GM19328 (cell line): ENCODE measurements around the gene UNC5B.
"Not testable (repeated sequence)": the region's sequence is repeated elsewhere in the genome, so short reads cannot be mapped to it uniquely, and the experiment has no call there.

ENCODE experiments used
- ATAC-seq: cut with Tn5 transposase; IDR thresholded peaks from one replicate; pipeline ENCODE4 v1.9.1; 2021; ENCODE audit warnings: mild to moderate bottlenecking, moderate library complexity; ENCODE audit not compliant: unreplicated experiment

The UNC5B gene

DNA sequence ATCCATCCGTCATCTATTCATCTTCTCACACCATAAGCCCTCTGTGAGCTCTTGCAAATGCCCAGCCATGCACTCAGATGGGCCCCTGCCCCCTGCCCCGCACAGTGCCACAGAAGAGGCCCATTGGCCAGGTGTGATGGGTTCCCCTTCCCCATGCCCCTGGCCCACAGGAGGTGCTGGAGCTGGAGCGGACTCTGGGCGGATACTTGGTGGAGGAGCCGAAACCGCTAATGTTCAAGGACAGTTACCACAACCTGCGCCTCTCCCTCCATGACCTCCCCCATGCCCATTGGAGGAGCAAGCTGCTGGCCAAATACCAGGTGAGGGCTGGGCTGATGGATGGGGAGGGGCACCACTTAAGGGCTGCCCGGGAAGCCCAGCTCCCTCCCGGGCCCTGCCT is 83.3 kb downstream of the UNC5B start:
- ATAC-seq, result no peak

DNA sequence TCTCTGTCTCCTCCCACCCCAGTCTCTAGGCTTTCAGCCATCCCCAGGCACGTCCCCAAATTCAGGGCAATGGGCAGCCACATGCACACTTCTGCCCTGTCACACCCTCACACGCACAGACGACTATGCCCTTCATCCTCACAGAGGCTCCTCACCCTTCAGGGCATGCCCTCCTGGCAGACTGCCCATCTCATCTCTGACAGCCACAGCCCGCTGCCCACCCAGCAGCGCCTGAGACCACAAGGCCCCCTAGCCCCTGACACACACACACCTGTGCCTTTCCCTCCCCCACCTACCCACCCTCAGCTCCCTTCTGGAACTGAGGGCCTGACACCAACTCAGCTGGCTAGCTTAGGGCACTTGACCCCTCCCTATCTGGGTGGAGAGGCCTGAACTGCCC is 83.7 kb downstream of the UNC5B start:
- ATAC-seq, result no peak

DNA sequence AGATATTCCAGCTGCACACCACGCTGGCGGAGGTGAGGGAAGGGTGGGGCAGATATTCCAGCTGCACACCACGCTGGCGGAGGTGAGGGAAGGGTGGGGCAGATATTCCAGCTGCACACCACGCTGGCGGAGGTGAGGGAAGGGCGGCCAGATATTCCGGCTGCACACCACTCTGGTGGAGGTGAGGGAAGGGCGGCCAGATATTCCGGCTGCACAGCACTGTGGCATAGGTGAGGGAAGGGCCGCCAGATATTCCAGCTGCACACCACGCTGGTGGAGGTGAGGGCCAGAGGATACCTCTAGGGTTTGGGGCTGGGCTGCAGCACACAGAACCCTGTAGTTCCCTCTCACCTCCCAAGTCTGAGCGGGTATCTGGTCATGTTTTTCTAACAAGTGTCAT is 84.4 kb downstream of the UNC5B start:
- ATAC-seq, result not testable (repeated sequence)

DNA sequence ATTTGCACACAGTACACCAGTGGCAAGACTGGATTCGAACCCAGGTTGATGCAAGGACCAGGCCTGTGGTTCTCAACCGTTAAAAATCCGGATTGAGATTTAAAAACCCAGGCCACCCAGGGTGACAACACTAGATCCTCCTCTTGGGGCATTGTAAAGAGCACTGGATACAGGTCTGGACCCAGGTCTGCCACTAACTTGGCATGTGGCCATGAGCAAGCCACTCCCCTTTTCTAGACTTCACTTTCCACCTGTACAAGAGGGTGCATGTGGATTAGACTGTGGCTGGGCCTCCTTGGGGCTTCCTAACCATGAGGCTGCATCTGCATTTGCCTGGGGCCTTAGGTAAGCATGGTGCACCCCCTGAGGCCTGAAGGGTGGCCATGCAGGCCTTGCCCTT is 85.0 kb downstream of the UNC5B start:
- no peak for ATAC-seq

DNA sequence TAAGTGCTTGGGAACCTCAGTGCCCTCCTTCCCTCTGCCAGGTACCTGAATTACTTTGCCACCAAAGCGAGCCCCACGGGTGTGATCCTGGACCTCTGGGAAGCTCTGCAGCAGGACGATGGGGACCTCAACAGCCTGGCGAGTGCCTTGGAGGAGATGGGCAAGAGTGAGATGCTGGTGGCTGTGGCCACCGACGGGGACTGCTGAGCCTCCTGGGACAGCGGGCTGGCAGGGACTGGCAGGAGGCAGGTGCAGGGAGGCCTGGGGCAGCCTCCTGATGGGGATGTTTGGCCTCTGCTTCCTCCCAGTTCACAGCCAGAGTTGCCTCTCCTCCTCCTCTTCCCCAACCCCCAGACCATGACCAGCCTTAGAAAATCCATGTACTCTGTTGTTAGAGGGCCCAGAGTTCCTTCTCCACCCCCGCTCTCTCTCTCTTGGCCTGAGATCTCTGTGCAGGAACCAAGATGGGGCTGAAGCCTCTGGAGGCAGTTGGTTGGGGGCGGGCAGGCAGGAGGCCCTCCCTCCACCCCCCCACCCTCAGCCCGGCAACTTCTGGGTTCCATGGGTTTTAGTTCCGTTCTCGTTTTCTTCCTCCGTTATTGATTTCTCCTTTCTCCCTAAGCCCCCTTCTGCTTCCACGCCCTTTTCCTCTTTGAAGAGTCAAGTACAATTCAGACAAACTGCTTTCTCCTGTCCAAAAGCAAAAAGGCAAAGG is 86.9 kb downstream of the UNC5B start:
- no peak for ATAC-seq

DNA sequence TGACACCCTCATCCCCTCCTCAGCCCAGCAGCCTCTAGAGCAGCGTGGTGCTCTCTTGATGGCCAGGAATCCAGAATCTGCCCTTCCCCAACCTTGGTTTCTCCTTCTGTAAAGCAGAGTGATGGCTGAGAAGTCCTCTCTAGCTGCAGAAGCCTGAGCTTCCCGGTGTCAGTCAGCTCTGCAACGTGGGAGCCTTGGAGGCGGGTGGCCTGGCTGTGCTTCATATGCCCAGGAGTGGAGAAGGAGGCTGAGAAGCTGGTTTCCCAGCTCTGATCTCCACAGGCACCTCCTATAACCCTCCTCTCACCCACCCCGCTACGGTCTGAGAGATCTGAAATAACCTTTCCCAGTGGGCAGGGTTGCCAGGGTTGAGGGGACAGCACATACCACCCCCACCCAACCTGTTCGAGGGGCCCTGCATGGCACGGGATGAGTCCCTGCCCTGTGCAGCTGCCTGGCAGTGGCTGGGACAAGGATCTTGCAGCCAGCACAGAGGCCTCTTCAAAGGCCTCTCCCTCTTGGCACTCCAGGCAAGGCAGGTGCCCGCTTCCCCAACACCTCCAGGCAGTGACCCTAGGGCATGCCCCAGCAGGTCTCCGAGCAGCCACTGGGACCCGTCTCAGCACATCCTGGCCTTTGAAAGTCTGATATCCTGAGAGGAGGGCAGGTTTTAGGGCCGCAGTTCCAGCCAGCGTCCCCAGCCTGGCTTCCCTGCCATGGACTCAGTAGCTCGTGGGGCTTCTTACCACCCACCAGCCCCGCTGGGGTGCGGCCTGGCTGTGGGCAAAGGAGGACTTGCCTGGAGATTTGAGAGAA is 88.4 kb downstream of the UNC5B start:
- no peak for ATAC-seq

DNA sequence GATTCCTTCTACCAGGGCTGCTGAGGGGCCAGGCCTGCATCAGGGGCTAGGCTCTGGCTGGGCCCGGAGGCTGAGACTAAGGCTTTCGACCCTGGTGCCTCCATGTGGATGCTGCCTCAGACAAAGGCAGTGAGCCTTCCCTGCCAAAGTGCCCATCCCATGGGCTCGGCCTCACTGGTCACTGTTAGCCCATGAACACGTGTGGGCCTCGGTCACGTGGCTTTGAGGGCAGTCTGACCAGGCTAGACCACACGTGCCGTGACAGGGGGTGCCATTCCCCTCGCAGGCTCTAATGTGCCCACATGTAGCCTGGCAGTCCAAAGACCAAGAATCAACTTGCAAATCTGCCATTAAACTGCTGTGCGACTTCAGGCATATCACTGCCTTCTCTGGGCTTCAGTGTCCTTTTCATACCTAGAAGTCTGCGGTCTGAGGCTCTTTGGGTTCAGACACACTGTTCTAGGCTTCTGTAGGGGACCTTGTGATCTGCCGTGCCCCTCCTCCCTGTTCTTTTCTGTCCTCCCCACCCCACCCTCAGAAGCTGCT is 89.1 kb downstream of the UNC5B start:
- no peak for ATAC-seq

DNA sequence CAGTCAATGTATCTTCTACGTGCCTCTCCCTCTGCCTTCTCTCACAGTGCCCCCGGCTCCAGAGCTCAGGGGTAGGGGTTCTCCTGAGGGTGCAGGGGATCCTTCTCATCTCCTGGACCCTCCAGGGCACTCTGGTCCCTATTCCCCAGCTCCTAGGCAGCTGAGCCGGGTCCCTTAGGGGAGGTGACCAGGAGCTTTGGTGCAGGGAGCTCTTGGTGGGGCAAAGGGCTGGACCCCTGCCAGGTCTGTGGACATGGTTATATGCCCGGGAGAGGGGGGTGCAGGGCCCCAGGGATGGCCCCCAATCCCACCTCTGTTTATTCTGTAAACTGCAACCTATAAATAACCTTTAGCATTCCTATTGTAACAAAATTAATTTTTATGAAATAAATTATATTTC is 90.1 kb downstream of the UNC5B start:
- ATAC-seq, result no peak

DNA sequence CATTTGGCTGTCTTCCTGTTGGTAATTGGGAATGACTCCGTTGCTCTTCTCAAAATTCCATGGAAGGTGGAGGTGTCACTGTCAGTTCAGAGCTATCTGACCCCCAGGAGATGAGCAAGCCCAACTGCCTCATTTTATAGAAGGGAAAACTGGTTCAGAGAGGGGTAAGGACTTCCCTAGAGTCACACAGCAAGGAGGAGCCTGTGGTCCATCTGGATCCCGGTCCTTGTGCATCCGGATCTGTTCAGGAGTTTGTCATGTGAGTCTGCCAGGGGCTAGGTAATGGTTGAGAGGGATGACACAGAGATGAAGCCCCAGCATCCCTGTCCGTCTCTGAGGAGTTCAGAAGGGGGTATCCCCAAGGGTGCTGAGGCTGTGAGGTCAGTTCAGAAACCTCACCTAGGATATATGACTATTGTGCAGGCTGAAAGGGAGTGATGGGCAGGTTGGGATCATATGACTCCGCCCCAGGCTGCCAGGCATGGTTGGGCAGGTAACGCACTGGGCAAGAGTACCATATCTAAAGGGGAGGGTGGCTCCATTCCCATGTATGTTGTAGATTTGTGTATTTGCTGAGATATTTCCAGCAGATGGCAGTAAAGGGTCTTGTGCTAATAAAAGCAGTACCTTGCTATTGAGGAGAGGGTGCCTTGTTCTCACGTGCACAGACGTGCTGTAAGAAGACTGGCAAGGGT is 90.7 kb downstream of the UNC5B start:
- no peak for ATAC-seq

DNA sequence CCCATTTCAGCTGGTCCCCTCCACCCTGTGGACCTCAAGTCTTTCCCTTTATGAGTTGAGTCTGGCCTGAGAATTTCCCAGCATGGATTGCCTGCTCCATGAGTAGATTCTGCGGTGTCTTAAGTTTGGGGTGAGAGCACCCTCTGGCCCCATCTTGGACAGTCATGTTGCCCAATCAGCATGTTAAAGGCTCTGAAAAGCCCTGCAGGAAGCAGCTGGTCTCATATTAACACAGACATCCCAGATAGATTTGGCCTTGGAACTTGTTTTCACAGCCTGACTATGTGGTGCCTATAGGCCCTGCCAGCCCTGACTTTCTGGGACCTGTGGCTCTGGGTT is 91.2 kb downstream of the UNC5B start:
- no peak for ATAC-seq

DNA sequence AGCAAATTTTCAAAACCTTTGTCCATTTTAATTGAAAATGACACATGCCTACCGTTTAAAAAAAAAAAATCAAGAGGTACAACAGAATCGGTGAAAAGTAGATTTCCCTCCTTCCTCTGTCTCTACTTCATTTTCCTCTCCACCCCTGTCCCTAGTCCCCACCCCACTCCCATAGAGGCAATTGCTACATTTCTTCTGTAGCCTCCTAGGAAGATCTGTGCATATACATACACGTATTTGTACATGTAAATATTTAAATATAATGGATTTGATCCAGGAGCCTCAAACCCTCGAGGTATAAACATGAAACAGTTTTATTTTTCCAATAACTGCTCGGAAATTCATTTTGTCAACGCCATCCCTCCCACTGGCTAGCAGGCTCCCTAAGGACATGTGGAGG is 92.5 kb downstream of the UNC5B start:
- no peak for ATAC-seq

DNA sequence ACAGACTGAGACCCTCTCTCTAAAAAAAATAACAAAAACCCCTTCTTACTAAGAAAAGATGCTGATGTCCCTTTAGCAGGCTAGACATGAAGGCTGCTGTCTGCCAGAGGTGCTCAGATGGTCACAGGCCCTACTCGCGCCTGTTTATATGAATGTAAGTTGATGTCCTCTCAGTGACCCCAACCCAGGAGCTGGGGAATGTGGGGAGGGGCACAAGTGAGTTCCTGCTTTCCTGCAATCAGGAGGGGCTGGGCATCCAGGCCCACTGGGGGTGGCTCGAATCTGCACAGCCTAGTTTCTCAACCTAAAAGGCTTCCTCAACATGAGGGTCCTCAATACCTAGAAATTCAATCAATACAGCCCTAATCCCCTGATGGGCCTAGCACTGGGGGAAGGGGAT is 94.6 kb downstream of the UNC5B start:
- ATAC-seq, result no peak

DNA sequence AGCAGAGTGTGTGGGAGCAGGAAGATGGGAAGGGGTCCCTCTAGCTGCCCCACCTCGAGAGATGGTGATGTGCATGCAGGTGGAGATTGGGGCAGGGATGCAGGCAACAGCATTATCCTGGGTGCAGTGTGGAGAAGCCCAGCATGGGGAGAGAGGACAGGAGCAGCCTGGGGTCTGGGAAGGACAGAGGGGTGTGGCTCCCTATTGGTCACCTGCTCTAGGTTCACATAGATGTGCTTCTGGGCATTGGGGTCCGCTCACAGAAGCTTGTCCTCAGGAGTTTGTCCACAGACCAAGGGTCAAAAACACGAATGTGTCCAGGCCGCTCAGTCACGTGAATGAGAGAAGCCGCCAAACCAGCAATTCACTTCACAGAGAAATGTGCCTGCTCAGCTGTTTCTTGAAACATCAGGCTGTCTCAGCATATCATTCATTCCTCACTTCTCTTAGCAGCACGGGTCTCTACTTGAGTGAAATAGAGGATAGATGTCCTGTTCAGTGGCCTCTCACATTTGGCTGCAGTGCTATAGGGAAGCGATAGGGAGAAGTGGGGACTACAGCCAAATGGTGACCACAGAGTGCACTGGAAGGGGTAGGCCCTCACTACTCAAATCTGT is 95.2 kb downstream of the UNC5B start:
- ATAC-seq, result no peak

DNA sequence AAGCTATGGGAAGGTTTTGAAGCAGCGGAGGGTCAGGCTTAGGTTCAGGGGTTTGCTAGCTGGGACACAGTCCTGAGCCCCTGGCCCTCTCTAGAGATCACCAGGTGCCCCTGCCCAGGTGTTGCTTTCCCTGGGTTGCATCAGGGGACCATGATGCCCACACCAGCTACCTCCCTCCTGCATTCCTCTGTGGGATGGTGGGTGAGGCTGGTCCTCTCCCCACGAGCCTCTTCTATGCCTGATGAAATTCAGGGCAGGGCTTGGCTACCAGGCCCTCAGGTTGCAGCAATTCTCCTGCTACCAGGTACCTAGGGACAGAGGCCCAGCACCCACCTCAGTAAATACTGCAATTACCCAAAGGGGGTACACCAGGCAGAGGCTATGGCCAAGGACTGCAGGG is 95.9 kb downstream of the UNC5B start:
- no peak for ATAC-seq

DNA sequence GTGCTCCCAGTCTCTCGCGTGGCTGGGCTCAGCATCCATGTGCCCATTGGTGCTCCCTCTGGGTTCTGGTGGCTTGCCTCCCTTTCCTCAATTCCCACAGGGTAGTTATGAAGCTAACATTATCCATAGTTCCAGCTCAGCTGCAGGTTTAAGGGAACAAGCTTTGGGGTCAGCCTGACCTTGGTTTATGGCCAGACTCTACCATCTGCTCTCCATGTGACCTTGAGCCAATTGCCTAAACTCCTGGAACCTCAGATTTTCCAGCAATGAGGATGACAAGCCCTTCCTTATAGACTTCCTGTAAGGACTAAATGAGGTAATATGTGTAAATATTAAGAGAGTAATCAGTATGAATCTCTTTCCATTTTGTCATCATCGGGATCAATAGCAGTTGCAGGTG is 96.6 kb downstream of the UNC5B start:
- ATAC-seq, result no peak

DNA sequence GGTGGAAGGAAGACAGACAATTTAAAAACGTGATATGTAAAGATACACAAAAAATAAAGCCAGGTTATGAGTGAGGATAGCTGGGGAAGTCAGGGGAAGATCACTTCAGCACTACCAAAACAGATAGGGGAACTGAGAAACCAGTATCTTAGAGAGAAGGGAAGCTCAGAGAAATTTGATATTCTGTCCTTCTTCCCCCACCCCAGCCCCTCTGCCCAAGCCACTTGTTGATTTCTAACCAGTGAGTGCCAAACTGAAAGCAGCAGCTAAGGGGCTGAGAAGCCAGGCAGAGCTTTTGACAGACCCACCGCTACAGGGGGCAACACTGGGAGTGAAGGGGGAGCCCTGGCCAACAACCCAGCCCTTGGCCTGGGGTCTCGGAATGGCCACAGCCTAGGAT is 97.5 kb downstream of the UNC5B start:
- no peak for ATAC-seq

DNA sequence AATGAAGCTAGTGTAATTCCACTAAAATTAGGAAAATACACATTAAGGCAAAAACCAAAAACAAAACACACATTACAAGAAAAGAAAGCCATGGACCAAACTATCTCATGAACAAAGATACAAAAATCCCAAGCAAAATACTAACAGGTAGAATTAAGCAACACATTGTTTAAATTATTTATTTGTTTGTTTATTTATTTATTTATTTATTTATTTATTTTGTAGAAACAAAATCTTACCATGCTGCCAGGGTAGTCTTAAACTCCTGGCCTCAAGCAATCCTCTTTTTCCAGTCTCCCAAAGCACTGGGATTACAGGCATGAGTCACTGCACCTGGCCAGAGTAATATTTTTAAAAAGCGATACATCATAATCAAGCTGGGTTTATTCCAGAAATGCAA is 99.8 kb downstream of the UNC5B start:
- ATAC-seq, result no peak

DNA sequence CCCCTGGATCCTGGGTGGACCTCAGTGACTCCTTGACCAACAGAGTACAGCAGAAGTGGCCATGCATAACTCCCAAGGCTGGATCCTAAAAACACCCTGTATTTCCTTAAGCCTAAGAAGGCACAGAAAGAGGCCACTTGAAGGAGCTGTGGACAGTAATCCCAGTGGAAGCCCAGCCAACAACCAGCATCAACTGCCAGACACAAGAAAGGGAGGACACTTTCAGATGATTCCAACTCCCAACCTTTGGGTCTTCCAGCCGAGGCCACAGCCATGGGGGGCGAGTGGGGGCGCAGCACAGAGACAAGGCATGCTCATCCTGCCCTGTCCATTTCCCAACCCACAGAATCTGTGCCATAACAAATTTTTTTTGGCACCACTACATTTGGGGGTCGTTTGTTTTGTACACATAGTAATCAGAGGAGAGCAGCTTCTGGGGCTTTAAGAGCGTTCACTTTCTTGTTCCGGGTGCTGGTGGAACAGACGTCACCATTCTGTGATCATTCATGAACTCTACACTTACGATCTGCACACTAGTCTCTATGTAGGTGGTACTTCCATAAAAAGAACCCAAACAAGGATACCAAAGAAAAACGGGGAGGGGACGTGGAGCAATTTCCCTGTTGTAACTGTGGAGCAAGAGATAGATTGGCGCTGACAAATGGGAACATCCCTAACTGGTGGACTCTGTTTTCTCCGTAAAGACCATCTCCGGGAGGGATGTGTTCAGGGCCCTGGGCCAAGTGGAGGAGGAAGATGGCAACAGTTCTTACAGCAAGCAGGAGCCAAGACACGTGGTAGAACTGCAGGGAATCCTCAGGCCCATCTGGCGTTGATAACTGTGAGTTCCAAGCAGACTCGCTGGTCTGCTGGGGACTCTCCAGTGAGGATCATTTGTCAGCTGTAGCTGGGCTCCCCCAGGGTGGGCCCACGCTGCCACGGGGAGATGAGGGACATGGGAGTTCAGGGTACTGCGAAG is 100.7 kb downstream of the UNC5B start:
- ATAC-seq, result no peak

DNA sequence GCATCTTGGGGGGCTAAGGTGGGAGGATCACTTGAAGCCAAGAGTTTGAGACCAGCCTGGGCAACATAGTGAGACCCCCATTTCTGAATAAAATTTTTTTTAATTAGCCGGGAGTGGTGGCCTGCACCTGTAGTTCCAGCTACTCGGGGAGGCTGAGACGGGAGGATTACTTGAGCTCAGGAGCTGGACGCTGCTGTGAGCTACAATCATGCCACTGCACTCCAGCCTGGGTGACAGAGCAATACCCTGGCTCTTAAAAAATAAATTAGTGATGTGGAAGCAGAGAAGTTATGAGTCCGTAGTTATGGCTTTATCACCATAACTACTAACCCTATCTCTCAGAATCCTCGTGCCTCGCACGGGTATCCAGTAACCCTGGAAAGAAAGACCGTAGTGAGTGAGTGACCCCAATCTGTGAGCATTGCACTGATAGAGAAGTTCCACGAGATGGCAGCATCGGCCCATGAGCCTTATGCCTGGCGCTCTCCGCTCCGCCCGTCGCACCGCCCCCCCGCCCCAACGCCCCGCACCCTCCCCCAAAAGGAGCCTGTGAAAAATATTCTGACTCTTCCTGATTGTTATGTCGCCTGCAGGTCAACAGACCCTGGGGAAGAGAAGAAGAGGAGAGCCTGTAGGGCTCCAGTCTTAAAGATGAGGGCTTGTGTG is 101.8 kb downstream of the UNC5B start:
- no peak for ATAC-seq
